A172 (cell line): ENCODE measurements around the gene PLOD2. TPM values are rescaled to one million over a fixed set of nuclear protein-coding genes. Genes with fewer than 3 reads are reported as not detected.

Experiments
- DNase-seq: peaks from one replicate; pipeline ENCODE4 v3.0.0-alpha.2; 2015; ENCODE audit warnings: low spot score
- total RNA-seq: library from RNA; depleted of rRNA; stranded (reverse); fragments of >200 nt; shearing (Covaris generic); gene quantifications from 2 replicates; pipeline ENCODE4 v1.2.3, GENCODE V29; 2014; rRNA removed

PLOD2 gene
- total RNA-seq, result 93.9 and 104 TPM in 2 replicates

DNA sequence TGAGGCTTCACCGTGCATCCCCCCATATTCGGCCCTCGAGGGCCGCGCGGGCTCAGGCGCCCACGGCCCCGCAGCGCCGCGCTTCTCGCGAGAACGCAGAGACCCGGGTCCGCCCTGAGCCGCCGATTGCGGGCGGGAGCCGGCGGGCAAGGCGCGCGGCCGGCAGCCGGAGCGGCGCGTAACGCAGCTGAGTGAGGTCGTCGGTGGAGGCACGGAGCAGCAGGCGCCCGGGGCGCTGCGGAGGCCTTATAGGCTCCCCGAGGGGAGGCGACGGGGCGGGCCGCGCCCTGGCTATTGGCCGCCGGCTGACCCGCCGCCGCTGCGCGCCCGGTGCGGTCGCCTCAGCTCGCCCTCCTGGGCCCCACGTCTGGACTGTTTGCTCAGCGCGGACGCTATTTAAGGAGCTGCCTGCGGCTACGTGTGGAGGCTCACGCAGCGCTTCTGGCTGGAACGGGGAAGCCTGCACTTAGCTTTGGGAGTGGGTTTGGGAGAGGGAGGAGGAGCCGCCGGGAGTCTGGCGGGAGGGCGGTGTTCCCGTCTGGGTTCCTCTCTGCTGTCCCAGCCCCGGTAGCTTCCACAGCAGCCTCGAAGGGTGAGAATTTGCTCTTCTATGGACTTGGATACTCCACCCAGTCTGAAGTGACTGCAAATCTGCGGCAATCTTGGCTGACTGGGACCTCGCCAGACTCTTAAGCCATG lies at the start of gene PLOD2:
PLOD2 (minus strand) TSS at position 221 of the 699 bp plus-strand sequence; CDS start at position 26, 195 bp downstream.
- DNase-seq, result no peak

- DNase-seq, result no peak
These were observed 48.4 kb upstream of the PLOD2 start for GRCh38 chr3:146209371-146209770.

GRCh38 chr3:146203776-146204175 lies 42.8 kb upstream of the PLOD2 start:
- no peak for DNase-seq

- DNase-seq, result no peak
These were observed 39.7 kb upstream of the PLOD2 start for GRCh38 chr3:146200461-146201220.

- DNase-seq, result no peak
These were observed 38.8 kb upstream of the PLOD2 start for GRCh38 chr3:146199762-146200161.

DNA sequence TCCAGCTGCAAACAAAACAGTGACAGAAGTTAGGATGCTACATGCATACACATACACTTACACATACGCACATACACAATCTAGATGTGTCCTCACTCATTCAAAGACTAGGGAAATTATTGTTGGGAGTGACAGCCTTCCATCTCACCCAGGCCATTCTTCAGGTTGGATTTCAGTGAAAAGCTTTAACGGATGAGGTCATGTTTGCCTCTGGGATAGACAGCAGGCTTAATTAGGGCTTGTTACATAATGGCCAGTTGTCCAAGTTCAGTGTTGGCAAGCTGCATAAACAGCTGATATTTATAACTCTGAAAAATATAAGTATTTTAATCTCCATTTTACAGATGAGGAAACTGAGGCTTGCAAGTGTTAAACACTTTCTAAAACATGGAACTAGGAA lies 35.8 kb upstream of the PLOD2 start:
- no peak for DNase-seq

- DNase-seq, result no peak
These were observed 34.6 kb upstream of the PLOD2 start for GRCh38 chr3:146195605-146196004.

DNA sequence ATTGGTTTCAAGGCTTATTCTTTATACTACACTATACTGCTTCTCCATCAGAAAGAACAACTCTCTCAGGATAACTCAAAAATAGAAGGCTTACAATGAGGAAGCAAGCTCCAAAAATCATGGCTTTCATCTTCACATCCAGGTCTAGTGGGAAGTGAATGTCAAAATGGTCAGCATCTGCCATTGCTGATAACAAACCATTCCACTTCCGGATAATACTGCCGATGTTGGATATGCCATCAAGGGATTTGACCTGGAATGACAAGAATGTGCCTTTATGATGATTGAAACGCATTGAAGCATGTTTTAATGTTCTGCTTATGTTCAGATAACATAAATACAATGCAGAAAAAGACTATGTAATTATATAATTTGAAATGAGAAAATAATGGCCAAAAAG lies 34.0 kb upstream of the PLOD2 start:
- no peak for DNase-seq

GRCh38 chr3:146191051-146191450 lies 30.1 kb upstream of the PLOD2 start:
- no peak for DNase-seq

GRCh38 chr3:146189519-146190173 lies 28.7 kb upstream of the PLOD2 start:
- peak; percentile 77 for DNase-seq

DNA sequence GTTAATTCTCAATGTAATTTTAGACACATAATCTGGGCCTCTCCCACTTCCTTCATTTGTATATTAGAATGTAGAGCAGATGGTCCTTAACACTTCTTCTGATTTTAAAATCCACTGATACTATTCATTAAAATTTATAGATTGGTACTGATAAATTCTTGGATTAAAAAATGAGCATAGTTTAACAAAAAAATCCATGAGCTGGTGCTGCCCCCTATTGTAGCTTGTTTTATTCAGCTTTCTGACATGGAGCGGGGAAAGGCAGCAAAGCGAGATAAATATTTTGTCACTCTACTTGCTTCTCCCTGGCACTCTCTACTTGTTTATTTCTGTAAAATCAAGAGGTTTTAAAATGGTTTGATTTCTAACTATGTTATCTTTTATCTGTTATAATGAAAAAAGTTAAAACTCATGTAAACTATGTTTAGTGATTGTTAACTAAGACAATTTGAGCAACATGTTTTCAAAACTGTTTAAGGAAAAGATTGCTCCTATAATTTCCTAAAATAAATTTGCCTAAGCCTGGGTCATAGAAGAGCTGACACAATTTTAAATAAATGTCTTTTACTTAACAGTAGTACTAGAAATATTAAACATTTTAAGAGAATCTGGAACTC lies 26.5 kb upstream of the PLOD2 start:
- peak; percentile 27 for DNase-seq

- DNase-seq, result peak; percentile 50
These were observed 23.4 kb upstream of the PLOD2 start for GRCh38 chr3:146184241-146185015.

DNA sequence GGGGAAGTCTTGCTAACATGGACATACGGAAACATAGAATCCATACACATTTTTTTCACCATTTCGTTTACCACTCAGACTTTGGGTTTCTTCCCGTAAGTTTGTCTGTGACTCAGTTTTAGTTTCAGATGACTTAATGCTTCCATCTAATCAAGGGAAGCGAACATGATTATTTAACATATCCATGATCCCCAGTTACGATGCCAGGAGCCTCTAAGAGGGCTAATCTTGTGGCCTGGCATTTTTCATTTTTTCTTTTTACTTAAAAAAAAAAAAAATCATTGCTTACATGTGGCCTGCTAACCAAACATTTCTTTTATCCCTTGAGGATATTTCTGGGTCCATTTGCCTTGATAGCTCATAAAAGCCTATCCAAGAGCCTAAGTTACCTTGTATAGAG lies 20.2 kb upstream of the PLOD2 start:
- DNase-seq, result no peak

DNA sequence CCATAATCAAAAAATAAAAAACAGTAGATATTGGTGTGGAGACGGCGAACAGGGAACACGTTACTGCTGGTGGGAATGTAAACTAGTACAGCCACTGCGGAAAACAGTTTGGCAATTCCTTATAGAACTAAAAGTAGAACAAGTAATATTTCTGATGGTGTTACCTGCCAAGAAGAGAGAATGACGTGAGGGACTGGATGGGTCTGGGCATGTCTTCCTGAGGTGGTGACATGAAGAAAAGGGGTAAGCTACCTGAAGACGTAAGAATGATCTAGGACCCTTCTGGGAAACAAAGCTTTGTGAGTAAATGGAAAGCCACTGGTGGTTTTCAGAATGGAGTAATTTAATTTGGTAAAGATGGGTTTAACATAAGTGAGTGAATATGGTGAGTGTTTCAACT lies 19.4 kb upstream of the PLOD2 start:
- no peak for DNase-seq

DNA sequence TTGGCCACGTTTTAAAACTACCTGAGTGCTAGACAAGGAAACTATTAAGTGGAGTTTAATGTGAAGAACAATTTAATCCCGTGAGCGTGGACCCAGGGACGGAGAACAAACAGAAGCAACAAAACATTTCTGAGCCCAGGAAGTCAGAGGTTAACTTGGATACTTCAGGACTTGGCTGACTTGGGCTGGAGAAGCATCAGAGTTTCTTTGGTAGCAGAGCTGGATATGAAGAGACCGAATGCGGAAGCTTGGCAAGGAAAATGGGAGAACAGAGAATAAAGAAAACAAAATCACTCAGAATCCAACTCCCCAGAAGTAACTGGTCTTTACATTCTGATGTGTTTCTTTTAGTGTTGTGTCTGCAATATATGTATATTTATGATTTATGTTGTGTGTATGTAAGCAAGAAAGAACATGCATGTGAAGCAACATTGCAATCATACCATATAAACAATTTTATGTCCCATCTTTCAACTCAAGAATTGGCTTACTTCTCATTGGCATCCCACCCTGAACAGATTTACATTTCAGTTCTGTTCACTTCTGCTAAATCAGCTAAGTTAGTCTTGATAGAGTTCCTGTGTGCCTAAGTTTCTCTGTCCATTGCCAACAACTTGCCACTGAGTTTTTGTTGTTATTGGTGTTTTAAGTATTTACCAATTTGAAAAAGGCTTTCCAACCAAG lies 17.2 kb upstream of the PLOD2 start:
- DNase-seq, result no peak

DNA sequence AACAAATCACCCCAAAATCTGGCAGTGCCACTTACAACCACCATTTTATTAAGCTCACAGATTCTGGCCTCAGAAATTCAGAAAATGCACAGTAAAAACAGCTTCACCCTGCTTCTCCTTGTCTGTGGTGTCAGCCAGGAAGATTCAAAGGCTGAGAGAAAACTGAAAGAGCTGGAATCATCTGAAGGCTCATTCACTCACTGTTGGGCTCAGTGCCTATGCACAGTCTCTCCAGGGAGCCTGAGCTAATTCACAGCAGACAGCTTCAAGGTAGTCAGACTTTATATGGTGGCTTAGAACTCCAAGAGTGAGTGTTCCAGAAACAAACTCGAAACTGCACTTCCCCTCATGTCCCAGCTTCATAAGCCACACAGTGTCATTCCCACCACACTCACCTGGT lies 16.5 kb upstream of the PLOD2 start:
- DNase-seq, result no peak

DNA sequence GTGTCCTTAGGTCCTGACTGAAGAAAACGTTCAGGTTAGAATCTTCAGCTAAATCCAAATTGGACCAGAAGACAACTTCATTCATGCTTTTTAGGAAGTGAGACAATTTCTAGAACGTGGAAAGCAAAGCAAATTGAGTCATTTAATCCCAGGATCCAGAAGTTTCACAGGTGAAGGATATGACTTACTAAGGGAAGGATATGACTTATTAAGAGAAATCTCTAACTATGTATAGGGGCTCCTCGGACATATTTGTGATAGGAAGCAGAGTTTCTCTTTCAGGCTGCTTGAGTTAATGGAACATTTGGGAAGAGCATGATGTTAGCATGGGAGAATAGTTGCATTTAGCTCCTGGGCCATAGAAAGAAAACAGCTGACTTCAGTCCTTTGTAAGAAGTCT lies 16.1 kb upstream of the PLOD2 start:
- no peak for DNase-seq

- no peak for DNase-seq
These were observed 11.6 kb upstream of the PLOD2 start for GRCh38 chr3:146172586-146172985.

DNA sequence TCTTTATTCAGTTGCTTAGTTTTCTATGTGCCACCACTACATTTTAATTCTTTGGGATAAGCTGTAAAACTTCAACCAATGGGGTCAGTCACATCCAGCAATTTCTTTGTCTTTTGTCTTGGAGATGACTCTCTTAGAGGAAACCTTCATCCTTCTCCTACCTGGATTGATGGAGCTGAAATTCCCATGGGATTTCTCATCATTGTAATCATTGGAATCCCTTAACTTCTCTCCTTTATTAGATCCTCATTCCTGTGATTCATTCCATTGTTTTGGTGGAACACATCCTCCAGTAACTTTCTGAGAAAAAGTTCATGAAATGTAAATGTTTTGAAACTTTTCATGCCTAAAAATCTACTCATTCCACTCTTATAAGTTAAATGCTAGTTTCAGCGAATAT lies 9.6 kb upstream of the PLOD2 start:
- DNase-seq, result no peak

DNA sequence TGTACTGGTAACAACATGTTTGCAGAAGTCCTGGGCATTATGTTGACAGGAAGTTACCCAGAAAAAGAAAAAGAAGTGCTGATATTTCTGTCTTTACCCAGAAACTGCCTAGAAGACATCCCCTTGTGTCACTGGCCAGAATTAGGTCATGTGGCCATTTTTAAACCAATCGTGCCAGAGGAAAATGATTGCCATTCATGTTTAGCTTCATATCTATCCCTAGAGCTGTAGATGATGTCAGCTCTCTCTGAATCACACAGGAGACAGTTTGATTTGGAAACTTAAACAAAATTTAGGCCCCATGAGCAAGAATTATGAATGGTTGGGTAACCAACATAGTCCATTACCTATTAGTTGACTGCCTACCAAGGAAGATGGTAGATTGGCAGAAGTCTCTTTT lies 8.9 kb upstream of the PLOD2 start:
- no peak for DNase-seq

DNA sequence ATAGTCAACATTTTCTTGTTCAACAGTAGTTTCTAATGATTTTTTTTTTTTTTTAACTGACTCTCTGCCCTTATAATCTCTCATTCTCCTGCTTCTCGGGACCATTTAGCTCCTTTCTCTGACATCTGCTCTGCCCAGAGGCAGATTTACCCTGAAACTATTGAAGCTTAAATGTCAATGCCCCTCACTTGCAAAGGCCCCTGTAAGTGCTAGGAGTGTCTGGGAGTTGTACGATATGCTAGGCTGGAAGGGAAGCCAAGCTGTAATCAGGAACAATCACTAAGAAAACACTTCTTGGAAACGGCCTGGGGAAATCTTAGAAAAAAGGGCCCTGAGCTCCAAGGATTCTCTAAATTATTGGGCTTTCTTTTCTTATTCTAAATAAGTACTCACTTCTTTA lies 5.8 kb upstream of the PLOD2 start:
- no peak for DNase-seq
